Measurements from ENCODE around the gene COL28A1. TPM values are rescaled to one million over a fixed set of nuclear protein-coding genes. Genes with fewer than 3 reads are reported as not detected.
A peak's percentile ranks its signal among the peaks of the same experiment; 100 is the strongest.

COL28A1 gene
- total RNA-seq, 1 experiment from 2014 or later = 1.3 TPM

- no peaks in the 10 kb centered on the region for H3K4me1 Mint-ChIP-seq (ENCODE audit: low read depth, unreplicated experiment)
- no TSS peak for BruUV-seq (replicated peaks)
Observed at GRCh38 chr7:7375538-7375937, 160.1 kb downstream of the COL28A1 start.

GRCh38 chr7:7370076-7370475 lies 165.6 kb downstream of the COL28A1 start:
- H3K4me1 Mint-ChIP-seq (ENCODE audit: low read depth, unreplicated experiment) = no peaks in the 10 kb centered on the region
- no TSS peak for BruUV-seq (replicated peaks)
- intact Hi-C loops (cut with micrococcal nuclease; ENCODE audit: unreplicated experiment) = no loop called here
- H3K27ac Mint-ChIP-seq (ENCODE audit: unreplicated experiment) = no peak overlapping the region
- CTCF ChIA-PET = no interaction called here
- H3K9me3 Mint-ChIP-seq (ENCODE audit: low read depth, unreplicated experiment) = no peaks in the 10 kb centered on the region
- no peaks in the 10 kb centered on the region for H3K27me3 Mint-ChIP-seq (ENCODE audit: unreplicated experiment)
- no peak for TF ChIP-seq CTCF (IDR thresholded peaks at IDR 0.05; ENCODE audit: unreplicated experiment)
- DNase-seq = no peak
- H3K4me3 Mint-ChIP-seq (ENCODE audit: low read depth, unreplicated experiment) = no peak overlapping the region
- H3K36me3 Mint-ChIP-seq (ENCODE audit: insufficient read depth, unreplicated experiment) = no peaks in the 10 kb centered on the region

More at GRCh38 chr7:7375538-7375937, 160.1 kb downstream of the COL28A1 start:
- TF ChIP-seq CTCF (IDR thresholded peaks at IDR 0.05; ENCODE audit: unreplicated experiment) = no peak
- DNase-seq = no peak
- Mint-ChIP-seq H3K4me3 (ENCODE audit: low read depth, unreplicated experiment) (no peak overlapping the region), H3K9me3 (ENCODE audit: low read depth, unreplicated experiment) (no peaks in the 10 kb centered on the region), H3K36me3 (ENCODE audit: insufficient read depth, unreplicated experiment) (no peaks in the 10 kb centered on the region), H3K27me3 (ENCODE audit: unreplicated experiment) (peaks cover 18% of the 10 kb centered on the region), H3K27ac (ENCODE audit: unreplicated experiment) (no peak overlapping the region)
- intact Hi-C loops (cut with micrococcal nuclease; ENCODE audit: unreplicated experiment) = no loop called here
- CTCF ChIA-PET = no interaction called here

DNA sequence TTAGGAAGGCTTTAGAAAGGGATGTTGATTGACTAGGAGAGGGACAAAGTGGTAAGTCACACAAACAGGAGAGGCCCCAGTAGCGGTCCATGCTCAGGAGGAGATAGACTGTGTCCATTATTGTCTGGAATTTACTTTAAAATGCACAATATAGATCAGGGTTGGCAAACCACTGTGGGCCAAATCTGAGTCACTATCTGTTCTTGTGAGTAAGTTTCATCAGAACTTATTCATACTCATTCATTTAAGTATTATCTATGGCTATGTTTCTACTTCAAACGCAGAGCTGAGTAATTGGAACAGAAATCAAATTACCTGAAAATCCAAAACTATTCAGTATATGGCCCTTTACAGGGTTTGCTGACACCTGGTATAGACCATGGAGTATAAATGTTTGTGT lies 166.5 kb downstream of the COL28A1 start:
- intact Hi-C loops (cut with micrococcal nuclease; ENCODE audit: unreplicated experiment) = no loop called here
- TF ChIP-seq CTCF (IDR thresholded peaks at IDR 0.05; ENCODE audit: unreplicated experiment) = no peak
- Mint-ChIP-seq H3K27me3 (ENCODE audit: unreplicated experiment) (no peaks in the 10 kb centered on the region), H3K4me3 (ENCODE audit: low read depth, unreplicated experiment) (no peak overlapping the region), H3K4me1 (ENCODE audit: low read depth, unreplicated experiment) (no peaks in the 10 kb centered on the region), H3K36me3 (ENCODE audit: insufficient read depth, unreplicated experiment) (no peaks in the 10 kb centered on the region), H3K27ac (ENCODE audit: unreplicated experiment) (no peak overlapping the region), H3K9me3 (ENCODE audit: low read depth, unreplicated experiment) (no peaks in the 10 kb centered on the region)
- DNase-seq = no peak
- CTCF ChIA-PET = interaction anchor here (1.0 kb wide), 1 partner anchor 11 kb away, joined by 4 read pairs; no protein-coding TSS in a partner anchor
- no TSS peak for BruUV-seq (replicated peaks)

DNA sequence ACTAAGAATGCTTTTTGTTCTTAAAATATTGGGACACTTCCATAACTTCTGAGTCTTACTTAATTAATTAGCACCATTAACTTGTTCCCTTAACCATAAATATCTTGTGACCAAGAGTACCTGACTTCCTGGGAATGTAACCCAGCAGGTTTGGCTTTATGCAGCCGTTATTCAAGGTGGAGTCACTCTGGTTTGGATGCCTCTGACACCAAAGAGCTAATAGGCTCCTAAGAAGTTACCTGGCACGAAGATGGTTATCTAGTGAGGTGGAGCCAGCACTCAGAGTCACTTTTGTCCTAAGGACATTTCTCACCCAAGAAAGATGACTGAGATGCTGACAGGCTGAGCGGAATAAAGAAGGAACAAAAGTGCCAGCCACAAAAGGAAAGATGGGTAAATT lies 181.0 kb downstream of the COL28A1 start:
- intact Hi-C loops (cut with micrococcal nuclease; ENCODE audit: unreplicated experiment) = loop anchor here (5.0 kb wide), 1 partner anchor 257 kb away; no protein-coding TSS in a partner anchor
- Mint-ChIP-seq H3K36me3 (ENCODE audit: insufficient read depth, unreplicated experiment) (no peaks in the 10 kb centered on the region), H3K4me1 (ENCODE audit: low read depth, unreplicated experiment) (peaks cover 10% of the 10 kb centered on the region), H3K27ac (ENCODE audit: unreplicated experiment) (no peak overlapping the region), H3K9me3 (ENCODE audit: low read depth, unreplicated experiment) (no peaks in the 10 kb centered on the region), H3K27me3 (ENCODE audit: unreplicated experiment) (no peaks in the 10 kb centered on the region), H3K4me3 (ENCODE audit: low read depth, unreplicated experiment) (no peak overlapping the region)
- CTCF ChIA-PET = no interaction called here
- BruUV-seq (replicated peaks) = no TSS peak
- peak; percentile 57 for DNase-seq
- no peak for TF ChIP-seq CTCF (IDR thresholded peaks at IDR 0.05; ENCODE audit: unreplicated experiment)
